SU-DHL-6 (cell line): ENCODE data around the gene ZNF385A.

Source experiments
- H2AFZ ChIP-seq: fragments of 200-600 bp; sonication (generic); 2 replicates; pipeline ENCODE4 v1.6.1; 2014; ENCODE audit warnings: low read depth, mild to moderate bottlenecking, moderate library complexity, mixed read lengths, antibody characterized with exemption, low read length; ENCODE audit not compliant: severe bottlenecking
- H3F3A ChIP-seq: fragments of 200-600 bp; shearing (Covaris generic); 2 replicates; pipeline ENCODE4 v1.6.0; 2016; ENCODE audit warnings: antibody characterized with exemption, mild to moderate bottlenecking; ENCODE audit not compliant: insufficient read depth
- H3K27ac ChIP-seq: fragments of 200-600 bp; sonication (generic); 2 replicates; pipeline ENCODE4 v1.5.1; 2016; ENCODE audit warnings: low read depth, mild to moderate bottlenecking, low read length, moderate library complexity, mixed read lengths
- H3K27me3 ChIP-seq: fragments of 200-600 bp; sonication (generic), shearing (Covaris generic); 2 replicates; pipeline ENCODE4 v1.6.0; 2014; ENCODE audit warnings: mild to moderate bottlenecking, low read length
- H3K36me3 ChIP-seq: fragments of 200-600 bp; sonication (generic); 2 replicates; pipeline ENCODE4 v1.6.1; 2014; ENCODE audit warnings: mild to moderate bottlenecking, low read length, mixed read lengths
- H3K4me2 ChIP-seq: fragments of 300-600, 200-600 bp; shearing (Covaris generic), sonication (generic); 2 replicates; pipeline ENCODE4 v1.6.0; 2014; ENCODE audit warnings: low read length, low read depth, mild to moderate bottlenecking; ENCODE audit not compliant: poor library complexity, severe bottlenecking
- H3K4me3 ChIP-seq: fragments of 200-600 bp; sonication (generic); 2 replicates; pipeline ENCODE4 v1.5.1; 2014; ENCODE audit warnings: antibody characterized with exemption, low read length, mild to moderate bottlenecking, mixed read lengths; ENCODE audit not compliant: insufficient read depth, poor library complexity, severe bottlenecking
- H3K79me2 ChIP-seq: fragments of 200-600 bp; sonication (generic); 2 replicates; pipeline ENCODE4 v1.6.1; 2014; ENCODE audit warnings: mild to moderate bottlenecking, low read length, moderate library complexity; ENCODE audit not compliant: insufficient read depth
- H3K9ac ChIP-seq: fragments of 200-600 bp; sonication (generic); 2 replicates; pipeline ENCODE4 v1.7.0; 2014; ENCODE audit warnings: mild to moderate bottlenecking, low read length
- H3K9me2 ChIP-seq: fragments of 200-600 bp; sonication (generic); replicated peaks from 2 replicates; pipeline ENCODE4 v1.6.1; 2014; ENCODE audit warnings: low read length; ENCODE audit not compliant: insufficient read depth
- H3K9me3 ChIP-seq: fragments of 200-600 bp; sonication (generic); 2 replicates; pipeline ENCODE4 v1.6.1; 2014; ENCODE audit warnings: low read length, mixed read lengths; ENCODE audit not compliant: insufficient read depth
- H4K20me1 ChIP-seq: fragments of 200-600 bp; sonication (generic); 2 replicates; pipeline ENCODE4 v1.6.1; 2014; ENCODE audit warnings: low read depth, mild to moderate bottlenecking, antibody characterized with exemption, low read length, moderate library complexity, mixed read lengths
- EZH2phosphoT487 ChIP-seq: fragments of 200-600 bp; sonication (generic), shearing (Covaris generic); conservative IDR thresholded peaks from 2 replicates; pipeline ENCODE4 v1.6.1; 2018; ENCODE audit warnings: mild to moderate bottlenecking, antibody characterized with exemption, low read length, moderate library complexity, mixed read lengths
- TF ChIP-seq, protein P1 (sequence below): fragments of 200-600 bp; sonication (generic); IDR thresholded peaks from one replicate; pipeline ENCODE4 v1.5.1; 2017; ENCODE audit warnings: antibody characterized with exemption, mild to moderate bottlenecking, low read length, moderate library complexity; ENCODE audit not compliant: insufficient read depth, poor library complexity, severe bottlenecking

ZNF385A gene

DNA sequence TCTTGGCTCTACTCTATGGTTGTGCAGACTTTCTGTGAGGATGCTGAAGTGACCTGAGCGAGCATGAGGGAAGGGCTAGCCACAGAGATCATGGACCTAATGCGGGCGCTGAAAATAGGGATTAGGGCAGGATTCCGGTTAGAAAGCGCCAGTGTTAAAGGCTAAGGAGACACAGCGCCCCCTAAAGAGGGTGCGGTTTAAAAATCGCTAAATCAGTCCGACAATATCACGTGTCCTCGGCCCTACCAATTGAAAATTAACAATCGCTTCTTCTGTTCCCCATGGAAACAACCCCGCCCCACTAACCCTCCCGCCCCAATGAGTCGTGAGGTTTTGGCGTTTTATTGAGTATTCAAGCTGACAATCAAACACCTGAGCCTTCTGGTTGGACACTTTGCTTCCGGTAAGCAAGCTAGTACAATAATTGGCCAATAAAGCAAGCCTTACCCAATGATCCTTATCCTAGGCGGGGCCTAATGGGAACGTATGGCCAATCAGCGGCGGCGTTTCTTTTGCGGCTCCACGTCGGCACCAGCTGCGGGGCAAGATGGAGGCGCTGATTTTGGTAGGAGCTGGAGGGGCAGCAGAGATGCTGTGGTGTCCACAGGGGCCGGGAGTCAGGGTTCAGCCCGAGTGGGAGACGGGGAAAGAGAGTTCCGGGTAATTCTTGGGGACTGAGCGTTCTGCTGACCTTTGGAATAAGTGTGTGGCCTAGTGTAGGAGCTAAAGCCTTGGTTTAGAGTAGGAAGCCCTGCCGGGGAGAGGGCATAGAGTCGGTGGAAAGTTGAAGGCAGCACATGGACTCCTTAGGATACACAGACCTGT is 59.7 kb downstream of the ZNF385A start, which contains the start of gene COPZ1:
Gene COPZ1, plus strand, starts transcription at position 515 of the 825 bp plus-strand sequence. Its CDS starts 33 bp downstream, at position 548.
- H3K9me3 ChIP-seq = no peaks in the 10 kb centered on the region
- no peaks in the 10 kb centered on the region for H3K9me2 ChIP-seq
- no peaks in the 10 kb centered on the region for H3K27me3 ChIP-seq
- H3K36me3 ChIP-seq = no peaks in the 10 kb centered on the region
- H2AFZ ChIP-seq = peak within 1 kb of the TSS; percentile 100
- no peak within 1 kb of the TSS for H3K27ac ChIP-seq
- H3K4me3 ChIP-seq = peak within 1 kb of the TSS; percentile 79
- H3K9ac ChIP-seq = peak within 1 kb of the TSS; percentile 69
- peak within 1 kb of the TSS; percentile 100 for H3K4me2 ChIP-seq
- H4K20me1 ChIP-seq = no peaks in the 10 kb centered on the region
- TF ChIP-seq EZH2phosphoT487 = no peak
- TF ChIP-seq, protein P1, sequence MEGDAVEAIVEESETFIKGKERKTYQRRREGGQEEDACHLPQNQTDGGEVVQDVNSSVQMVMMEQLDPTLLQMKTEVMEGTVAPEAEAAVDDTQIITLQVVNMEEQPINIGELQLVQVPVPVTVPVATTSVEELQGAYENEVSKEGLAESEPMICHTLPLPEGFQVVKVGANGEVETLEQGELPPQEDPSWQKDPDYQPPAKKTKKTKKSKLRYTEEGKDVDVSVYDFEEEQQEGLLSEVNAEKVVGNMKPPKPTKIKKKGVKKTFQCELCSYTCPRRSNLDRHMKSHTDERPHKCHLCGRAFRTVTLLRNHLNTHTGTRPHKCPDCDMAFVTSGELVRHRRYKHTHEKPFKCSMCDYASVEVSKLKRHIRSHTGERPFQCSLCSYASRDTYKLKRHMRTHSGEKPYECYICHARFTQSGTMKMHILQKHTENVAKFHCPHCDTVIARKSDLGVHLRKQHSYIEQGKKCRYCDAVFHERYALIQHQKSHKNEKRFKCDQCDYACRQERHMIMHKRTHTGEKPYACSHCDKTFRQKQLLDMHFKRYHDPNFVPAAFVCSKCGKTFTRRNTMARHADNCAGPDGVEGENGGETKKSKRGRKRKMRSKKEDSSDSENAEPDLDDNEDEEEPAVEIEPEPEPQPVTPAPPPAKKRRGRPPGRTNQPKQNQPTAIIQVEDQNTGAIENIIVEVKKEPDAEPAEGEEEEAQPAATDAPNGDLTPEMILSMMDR = peak; percentile 78
- H3K79me2 ChIP-seq = peaks cover 11% of the 10 kb centered on the region
- no peaks in the 10 kb centered on the region for H3F3A ChIP-seq

DNA sequence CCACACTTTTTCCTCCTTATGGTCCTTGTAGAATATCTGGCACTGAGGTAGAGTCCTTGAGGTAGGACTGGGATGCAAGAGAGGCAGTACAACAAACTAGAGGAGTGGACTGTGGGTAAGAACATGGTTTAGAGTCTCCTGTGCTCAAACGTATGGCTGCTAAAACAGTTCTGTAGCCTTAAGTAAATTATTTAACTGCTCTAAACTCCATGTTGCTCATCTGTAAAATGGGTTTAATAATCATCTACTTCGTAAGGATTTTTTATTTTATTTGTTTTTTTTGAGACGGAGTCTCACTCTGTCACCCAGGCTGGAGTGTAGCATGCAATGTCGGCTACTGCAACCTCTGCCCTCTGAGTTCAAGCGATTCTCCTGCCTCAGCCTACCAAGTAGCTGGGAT is 63.2 kb downstream of the ZNF385A start:
- TF ChIP-seq, protein P1 = no peak
- no peak for TF ChIP-seq EZH2phosphoT487
- Histone ChIP-seq H3K79me2 (peaks cover 7% of the 10 kb centered on the region), H3K27me3 (no peaks in the 10 kb centered on the region), H4K20me1 (no peaks in the 10 kb centered on the region), H3K27ac (no peak overlapping the region), H2AFZ (no peak overlapping the region), H3K9ac (no peak overlapping the region), H3K4me2 (no peak overlapping the region), H3K9me3 (no peaks in the 10 kb centered on the region), H3K36me3 (no peaks in the 10 kb centered on the region), H3F3A (no peaks in the 10 kb centered on the region), H3K9me2 (no peaks in the 10 kb centered on the region), H3K4me3 (no peak overlapping the region)
